ACHN (cell line): ENCODE results near the gene DHCR7.

Experiments
- DNase-seq: peaks from one replicate; pipeline ENCODE4 v3.0.0-alpha.2; 2015
- in situ Hi-C: cut with HindIII; loops from 2 replicates; pipeline ENCODE4 v1.10.0; 2017; ENCODE audit warnings: low sequenced_read_pairs, low pct_ligation_motif_present, low pct_unique_long_range_greater_than_20kb

Gene DHCR7

GRCh38 chr11:71446942-71447688, 1.1 kb downstream of the DHCR7 start:
- DNase-seq = no peak
- in situ Hi-C loops = no loop called here

- no peak for DNase-seq
- in situ Hi-C loops = no loop called here
Observed at GRCh38 chr11:71446150-71446549, 2.0 kb downstream of the DHCR7 start.

GRCh38 chr11:71444811-71445210, 3.4 kb downstream of the DHCR7 start:
- DNase-seq = no peak
- in situ Hi-C loops = no loop called here

- in situ Hi-C loops = no loop called here
- DNase-seq = no peak
Observed at GRCh38 chr11:71443736-71444445, 4.3 kb downstream of the DHCR7 start.

GRCh38 chr11:71442880-71443279, 5.3 kb downstream of the DHCR7 start:
- in situ Hi-C loops = no loop called here
- DNase-seq = no peak

- in situ Hi-C loops = no loop called here
- no peak for DNase-seq
Observed at GRCh38 chr11:71442123-71442522, 6.1 kb downstream of the DHCR7 start.

- DNase-seq = no peak
- in situ Hi-C loops = no loop called here
Observed at GRCh38 chr11:71441251-71441650, 6.9 kb downstream of the DHCR7 start.

GRCh38 chr11:71440021-71440755, 8.0 kb downstream of the DHCR7 start:
- no peak for DNase-seq
- in situ Hi-C loops = no loop called here

GRCh38 chr11:71438650-71439049, 9.5 kb downstream of the DHCR7 start:
- in situ Hi-C loops = no loop called here
- DNase-seq = no peak

GRCh38 chr11:71437879-71438278, 10.3 kb downstream of the DHCR7 start:
- DNase-seq = no peak
- in situ Hi-C loops = no loop called here

GRCh38 chr11:71437399-71437798, 10.8 kb downstream of the DHCR7 start:
- in situ Hi-C loops = no loop called here

GRCh38 chr11:71436861-71437260, 11.3 kb downstream of the DHCR7 start:
- DNase-seq = no peak
- in situ Hi-C loops = no loop called here

More at GRCh38 chr11:71437399-71437798, 10.8 kb downstream of the DHCR7 start:
- DNase-seq = no peak

GRCh38 chr11:71435278-71435951, 12.8 kb downstream of the DHCR7 start:
- DNase-seq = no peak
- in situ Hi-C loops = no loop called here

GRCh38 chr11:71434576-71435130, 13.5 kb downstream of the DHCR7 start:
- DNase-seq = no peak
- in situ Hi-C loops = no loop called here

- DNase-seq = no peak
- in situ Hi-C loops = no loop called here
Observed at GRCh38 chr11:71433648-71434450, 14.3 kb downstream of the DHCR7 start.

- DNase-seq = no peak
- in situ Hi-C loops = no loop called here
Observed at GRCh38 chr11:71432761-71433647, 15.2 kb downstream of the DHCR7 start.

- no peak for DNase-seq
- in situ Hi-C loops = no loop called here
Observed at GRCh38 chr11:71431271-71431670, 16.9 kb downstream of the DHCR7 start.
